Keratinocyte (primary cell): ENCODE results near the gene DHDDS. TPM values are rescaled to one million over a fixed set of nuclear protein-coding genes. Genes with fewer than 3 reads are reported as not detected.

ENCODE experiments used
- DNase-seq: peaks from one replicate; pipeline ENCODE4 v3.0.0-alpha.2; 2011; ENCODE audit warnings: low read depth, missing footprints, low spot score
- FAIRE-seq: peaks from 2 replicates; lab custom pipeline; 2011; peaks lifted over from hg19 to GRCh38; lab: Jason Lieb, UNC
- H2AFZ ChIP-seq: 2 replicates; pipeline ENCODE4 v1.6.0; 2012; ENCODE audit warnings: low read length, control low read depth, inconsistent platforms; ENCODE audit not compliant: control insufficient read depth
- H3K27ac ChIP-seq: 2 replicates; pipeline ENCODE4 v1.5.1; 2011; ENCODE audit warnings: low read length; ENCODE audit not compliant: control insufficient read depth, insufficient read depth
- H3K27me3 ChIP-seq: 3 replicates; pipeline ENCODE4 v1.6.0; 2011; ENCODE audit warnings: low read length; ENCODE audit not compliant: control insufficient read depth, insufficient read depth; ENCODE audit errors: extremely low read depth
- H3K36me3 ChIP-seq, 2 experiments: 2 replicates in 1 of 2; 3 replicates in 1 of 2; pipeline ENCODE4 v1.5.1; 2011; ENCODE audit warnings: low read length in 2 of 2, mild to moderate bottlenecking in 1 of 2; ENCODE audit not compliant: control insufficient read depth in 2 of 2, insufficient read depth in 2 of 2; ENCODE audit errors: extremely low read depth in 1 of 2
- H3K4me1 ChIP-seq: 3 replicates; pipeline ENCODE4 v1.5.1; 2011; ENCODE audit warnings: low read length; ENCODE audit not compliant: control insufficient read depth, insufficient read depth; ENCODE audit errors: extremely low read depth
- H3K4me2 ChIP-seq: 3 replicates; pipeline ENCODE4 v1.6.0; 2011; ENCODE audit warnings: low read depth, low read length; ENCODE audit not compliant: control insufficient read depth, insufficient read depth; ENCODE audit errors: extremely low read depth
- H3K4me3 ChIP-seq, 3 experiments: fragments of 200-600 bp in 1 of 3; sonication (generic) in 1 of 3; 2 replicates in 2 of 3; 3 replicates in 1 of 3; pipeline ENCODE4 v1.5.1; 2011 to 2016; ENCODE audit warnings: low read length in 3 of 3, mild to moderate bottlenecking in 3 of 3, control low read depth in 2 of 3, inconsistent platforms in 1 of 3, low read depth in 1 of 3, mixed read lengths in 1 of 3, mixed run types in 1 of 3, moderate library complexity in 1 of 3; ENCODE audit not compliant: control insufficient read depth in 2 of 3, insufficient read depth in 2 of 3; ENCODE audit errors: extremely low read depth in 1 of 3
- H3K79me2 ChIP-seq: 2 replicates; pipeline ENCODE4 v1.6.0; 2012; ENCODE audit warnings: low read length; ENCODE audit not compliant: control insufficient read depth, insufficient read depth
- H3K9ac ChIP-seq: 3 replicates; pipeline ENCODE4 v1.6.0; 2011; ENCODE audit warnings: low read length; ENCODE audit not compliant: control insufficient read depth, insufficient read depth; ENCODE audit errors: extremely low read depth
- H3K9me1 ChIP-seq: 3 replicates; pipeline ENCODE4 v1.6.0; 2011; ENCODE audit warnings: low read length; ENCODE audit not compliant: control insufficient read depth, insufficient read depth; ENCODE audit errors: extremely low read depth
- H3K9me3 ChIP-seq: 2 replicates; pipeline ENCODE4 v1.5.1; 2012; ENCODE audit warnings: low read depth, low read length; ENCODE audit not compliant: control insufficient read depth
- H4K20me1 ChIP-seq: 3 replicates; pipeline ENCODE4 v1.6.0; 2011; ENCODE audit warnings: low read length; ENCODE audit not compliant: control insufficient read depth, insufficient read depth; ENCODE audit errors: extremely low read depth
- EZH2 ChIP-seq: IDR thresholded peaks from one replicate; pipeline ENCODE4 v1.6.1; 2012; ENCODE audit warnings: inconsistent platforms, mild to moderate bottlenecking, low read length, moderate library complexity
- dilution Hi-C: fragments of 300-500 bp; cut with MboI; formaldehyde crosslinking; loops from one replicate; pipeline ENCODE4 v1.7.0; 2020; ENCODE audit warnings: low sequenced_read_pairs; ENCODE audit not compliant: extremely low pct_ligation_motif_present
- polyA plus RNA-seq, 5 experiments: library from polyadenylated mRNA; depleted of rRNA in 3 of 5; stranded (reverse) in 3 of 5; stranded (forward) in 1 of 5; unstranded in 1 of 5; fragments of >200 nt; gene quantifications; 1 replicate in 1 of 5; 2 replicates in 3 of 5; 3 replicates in 1 of 5; pipeline versions ENCODE4 v1.2.1 to v1.2.3, GENCODE V29; 2011 to 2012; ENCODE audit warnings: missing spikeins in 2 of 5, low read depth in 1 of 5, low replicate concordance in 1 of 5
- TF ChIP-seq, protein P1 (sequence below), 3 experiments: IDR thresholded peaks in 1 of 3; conservative IDR thresholded peaks in 1 of 3; optimal IDR thresholded peaks in 1 of 3; 2 replicates in 2 of 3; 3 replicates in 1 of 3; pipeline versions ENCODE3 to v1.5.1; 2011; ENCODE audit warnings: low read length in 3 of 3, mild to moderate bottlenecking in 3 of 3, moderate library complexity in 2 of 3, control low read depth in 1 of 3, inconsistent platforms in 1 of 3; ENCODE audit not compliant: insufficient read depth in 2 of 3; ENCODE audit errors: extremely low read depth in 1 of 3

The DHDDS gene
- polyA plus RNA-seq, 1 donor (not counting 4 experiments of a cell fraction or from before 2014, with no cell fraction given): 41.2 TPM

DNA sequence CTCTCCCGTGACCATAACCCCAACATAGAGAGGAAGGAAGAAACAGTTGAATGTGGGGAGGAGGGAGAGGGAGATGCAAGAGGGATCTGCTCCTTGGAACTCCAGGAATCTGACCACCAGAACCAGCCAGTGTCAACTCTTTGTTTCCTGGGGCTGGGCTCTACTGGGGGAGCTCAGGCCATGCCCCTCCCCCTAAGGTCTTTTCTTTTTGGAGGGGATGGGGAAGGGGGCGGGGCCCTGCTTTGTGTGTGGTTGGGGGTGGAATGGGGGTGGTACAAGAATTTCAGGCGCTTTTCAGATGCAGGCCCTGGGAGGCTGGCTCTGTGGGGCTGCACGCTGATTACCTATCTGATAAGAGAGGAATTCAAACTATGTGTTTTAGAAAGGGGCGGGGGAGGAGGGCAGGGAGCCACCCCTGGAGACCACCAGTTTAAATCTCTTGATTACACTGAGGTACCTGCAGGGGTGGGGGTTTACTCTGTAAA is 13.2 kb upstream of the DHDDS start:
- H2AFZ ChIP-seq: no peak overlapping the region
- no peak overlapping the region for H3K4me3 ChIP-seq
- H3K79me2 ChIP-seq: no peaks in the 10 kb centered on the region
- H3K9ac ChIP-seq: no peak overlapping the region
- FAIRE-seq (no peak), DNase-seq (no peak)
- H3K4me1 ChIP-seq: peaks cover 6% of the 10 kb centered on the region
- H3K9me1 ChIP-seq: no peaks in the 10 kb centered on the region
- no peaks in the 10 kb centered on the region for H3K9me3 ChIP-seq
- no peaks in the 10 kb centered on the region for H4K20me1 ChIP-seq
- TF ChIP-seq EZH2: no peak
- TF ChIP-seq, protein P1, sequence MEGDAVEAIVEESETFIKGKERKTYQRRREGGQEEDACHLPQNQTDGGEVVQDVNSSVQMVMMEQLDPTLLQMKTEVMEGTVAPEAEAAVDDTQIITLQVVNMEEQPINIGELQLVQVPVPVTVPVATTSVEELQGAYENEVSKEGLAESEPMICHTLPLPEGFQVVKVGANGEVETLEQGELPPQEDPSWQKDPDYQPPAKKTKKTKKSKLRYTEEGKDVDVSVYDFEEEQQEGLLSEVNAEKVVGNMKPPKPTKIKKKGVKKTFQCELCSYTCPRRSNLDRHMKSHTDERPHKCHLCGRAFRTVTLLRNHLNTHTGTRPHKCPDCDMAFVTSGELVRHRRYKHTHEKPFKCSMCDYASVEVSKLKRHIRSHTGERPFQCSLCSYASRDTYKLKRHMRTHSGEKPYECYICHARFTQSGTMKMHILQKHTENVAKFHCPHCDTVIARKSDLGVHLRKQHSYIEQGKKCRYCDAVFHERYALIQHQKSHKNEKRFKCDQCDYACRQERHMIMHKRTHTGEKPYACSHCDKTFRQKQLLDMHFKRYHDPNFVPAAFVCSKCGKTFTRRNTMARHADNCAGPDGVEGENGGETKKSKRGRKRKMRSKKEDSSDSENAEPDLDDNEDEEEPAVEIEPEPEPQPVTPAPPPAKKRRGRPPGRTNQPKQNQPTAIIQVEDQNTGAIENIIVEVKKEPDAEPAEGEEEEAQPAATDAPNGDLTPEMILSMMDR (optimal IDR thresholded peaks at IDR 0.05 in 1 of 3, IDR thresholded peaks at IDR 0.05 in 1 of 3, conservative IDR thresholded peaks at IDR 0.05 in 1 of 3; ENCODE audit: extremely low read depth in 1 of 3, insufficient read depth in 2 of 3, low read length in 3 of 3): no peak
- dilution Hi-C loops: no loop called here
- H3K27ac ChIP-seq: no peak overlapping the region
- H3K27me3 ChIP-seq: peaks cover 27% of the 10 kb centered on the region
- H3K4me2 ChIP-seq: no peak overlapping the region
- no peaks in the 10 kb centered on the region for H3K36me3 ChIP-seq

DNA sequence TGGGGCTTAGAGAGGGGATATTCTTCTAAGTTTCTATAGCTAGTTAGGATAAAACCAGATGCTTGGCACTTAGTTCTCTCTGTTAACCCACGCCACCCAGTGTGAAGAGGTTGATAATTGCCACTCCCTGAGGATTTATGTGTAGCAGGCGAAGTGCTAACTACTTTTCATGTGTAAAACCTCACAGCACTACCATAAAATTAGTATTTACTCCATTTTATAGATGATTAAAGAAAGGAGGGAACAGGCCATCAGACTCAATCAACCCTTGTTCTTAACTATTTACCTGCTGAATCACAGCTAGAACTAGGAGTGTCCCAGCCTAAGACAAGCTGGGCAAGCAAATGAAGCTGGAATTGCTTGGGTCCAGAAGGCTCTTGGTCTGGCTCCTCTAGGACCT is 12.6 kb upstream of the DHDDS start:
- Histone ChIP-seq H3K9me3 (no peaks in the 10 kb centered on the region), H3K9ac (no peak overlapping the region), H3K9me1 (no peaks in the 10 kb centered on the region), H3K4me1 (peaks cover 6% of the 10 kb centered on the region), H2AFZ (no peak overlapping the region), H3K79me2 (no peaks in the 10 kb centered on the region), H3K27me3 (peaks cover 22% of the 10 kb centered on the region), H4K20me1 (no peaks in the 10 kb centered on the region), H3K4me2 (no peak overlapping the region), H3K4me3 (no peak overlapping the region), H3K36me3 (no peaks in the 10 kb centered on the region), H3K27ac (no peak overlapping the region)
- dilution Hi-C loops: no loop called here
- DNase-seq (no peak), FAIRE-seq (no peak)
- peak; percentile 25 for TF ChIP-seq EZH2
- TF ChIP-seq, protein P1 (optimal IDR thresholded peaks at IDR 0.05 in 1 of 3, IDR thresholded peaks at IDR 0.05 in 1 of 3, conservative IDR thresholded peaks at IDR 0.05 in 1 of 3; ENCODE audit: extremely low read depth in 1 of 3, insufficient read depth in 2 of 3, low read length in 3 of 3): no peak
